HepG2 (cell line): ENCODE data around the gene PKLR. TPM values are rescaled to one million over a fixed set of nuclear protein-coding genes. Genes with fewer than 3 reads are reported as not detected.

Source experiments
- ATM ChIP-seq: fragments of 450-650 bp; IDR thresholded peaks from 2 replicates; pipeline ENCODE4 v1.7.1; 2017; ENCODE audit warnings: mild to moderate bottlenecking, borderline replicate concordance
- GATAD1 ChIP-seq: IDR thresholded peaks from 2 replicates; pipeline ENCODE4 v1.6.1; 2016; ENCODE audit warnings: missing genetic modification reagents, missing compliant biosample characterization
- HOXA9 ChIP-seq: sonication (generic); formaldehyde crosslinking; IDR thresholded peaks from 2 replicates; pipeline ENCODE4 v1.8.1; 2022; ENCODE audit warnings: missing genetic modification reagents, mild to moderate bottlenecking, moderate library complexity, borderline replicate concordance
- KAT8 ChIP-seq: IDR thresholded peaks from 2 replicates; pipeline ENCODE4 v1.6.1; 2016; ENCODE audit warnings: missing genetic modification reagents, missing compliant biosample characterization
- NFATC3 ChIP-seq: sonication (generic); formaldehyde crosslinking; IDR thresholded peaks from 2 replicates; pipeline ENCODE4 v1.5.1; 2020; ENCODE audit warnings: mild to moderate bottlenecking, missing genetic modification reagents
- PPARG ChIP-seq: conservative IDR thresholded peaks from 2 replicates; pipeline ENCODE4 v1.6.1; 2016; ENCODE audit warnings: missing biosample characterization, missing genetic modification reagents
- SIX4 ChIP-seq: sonication (generic); formaldehyde crosslinking; IDR thresholded peaks from 2 replicates; pipeline ENCODE4 v1.4.0; 2020; ENCODE audit warnings: missing genetic modification reagents
- XRCC5 ChIP-seq: fragments of 200-400 bp; formaldehyde crosslinking; optimal IDR thresholded peaks from 2 replicates; pipeline ENCODE3; 2017; ENCODE audit warnings: mild to moderate bottlenecking, low read length
- ZNF124 ChIP-seq: sonication (generic); formaldehyde crosslinking; IDR thresholded peaks from 2 replicates; pipeline ENCODE4 v1.4.0; 2020; ENCODE audit warnings: missing genetic modification reagents
- ZNF619 ChIP-seq: sonication (generic); formaldehyde crosslinking; IDR thresholded peaks from 2 replicates; pipeline ENCODE4 v1.4.0; 2020; ENCODE audit warnings: mild to moderate bottlenecking, missing genetic modification reagents
- ZNF782 ChIP-seq: sonication (generic); formaldehyde crosslinking; IDR thresholded peaks from 2 replicates; pipeline ENCODE4 v1.4.0; 2020; ENCODE audit warnings: missing genetic modification reagents, mild to moderate bottlenecking, borderline replicate concordance
- ZNF841 ChIP-seq: sonication (generic); formaldehyde crosslinking; IDR thresholded peaks from 2 replicates; pipeline ENCODE4 v1.8.1; 2023; ENCODE audit warnings: missing genetic modification reagents, borderline replicate concordance
- ZZZ3 ChIP-seq: sonication (generic); formaldehyde crosslinking; IDR thresholded peaks from 2 replicates; pipeline ENCODE4 v1.4.0; 2020; ENCODE audit warnings: missing genetic modification reagents, mild to moderate bottlenecking, borderline replicate concordance
- polyA plus RNA-seq, 8 experiments: library from polyadenylated mRNA; depleted of rRNA in 3 of 8; stranded (reverse) in 7 of 8; unstranded in 1 of 8; fragments of >200 nt; fragmentation: Illumina TruSeq in 4 of 8; extraction: Trizol in 4 of 8; gene quantifications; 2 replicates each; pipeline versions ENCODE4 v1.2.1 to v1.2.3, GENCODE V29; 2011 to 2016; ENCODE audit warnings: low read depth in 4 of 8, missing spikeins in 1 of 8, mixed read lengths in 1 of 8; ENCODE audit not compliant: insufficient read depth in 1 of 8
- total RNA-seq, 5 experiments: library from RNA; depleted of rRNA; stranded (reverse); fragments of >200 nt; fragmentation: Illumina TruSeq; extraction: Trizol; gene quantifications; 2 replicates each; pipeline ENCODE4 v1.2.3, GENCODE V29; 2016; ENCODE audit warnings: low read depth in 1 of 5
- TF ChIP-seq, protein P1 (sequence below): sonication (generic); formaldehyde crosslinking; IDR thresholded peaks from 2 replicates; pipeline ENCODE4 v1.8.0; 2022; ENCODE audit warnings: missing genetic modification reagents, mild to moderate bottlenecking, inconsistent platforms, borderline replicate concordance
- TF ChIP-seq, protein P2 (sequence below): IDR thresholded peaks from 2 replicates; pipeline ENCODE4 v1.6.1; 2016
- TF ChIP-seq, protein P3 (sequence below): sonication (generic); formaldehyde crosslinking; IDR thresholded peaks from 2 replicates; pipeline ENCODE4 v1.4.0; 2020; ENCODE audit warnings: mild to moderate bottlenecking, low read depth, missing genetic modification reagents
- TF ChIP-seq, protein P4 (sequence below), 2 experiments: sonication (generic) in 1 of 2; formaldehyde crosslinking in 1 of 2; IDR thresholded peaks; 2 replicates each; pipeline versions ENCODE4 v1.5.1 to v1.6.1; 2011 to 2020; ENCODE audit warnings: borderline replicate concordance in 1 of 2, low read depth in 1 of 2, low read length in 1 of 2, mild to moderate bottlenecking in 1 of 2, missing genetic modification reagents in 1 of 2, moderate library complexity in 1 of 2
- TF ChIP-seq, protein P5 (sequence below): IDR thresholded peaks from 2 replicates; pipeline ENCODE4 v1.6.1; 2016; ENCODE audit warnings: low read depth, control low read depth

Gene PKLR
- total and polyA plus RNA-seq, 2 of the 13 experiments (the other 11 are each of a cell fraction or from before 2014, with no cell fraction given) = 10.3 to 29.3 TPM

DNA sequence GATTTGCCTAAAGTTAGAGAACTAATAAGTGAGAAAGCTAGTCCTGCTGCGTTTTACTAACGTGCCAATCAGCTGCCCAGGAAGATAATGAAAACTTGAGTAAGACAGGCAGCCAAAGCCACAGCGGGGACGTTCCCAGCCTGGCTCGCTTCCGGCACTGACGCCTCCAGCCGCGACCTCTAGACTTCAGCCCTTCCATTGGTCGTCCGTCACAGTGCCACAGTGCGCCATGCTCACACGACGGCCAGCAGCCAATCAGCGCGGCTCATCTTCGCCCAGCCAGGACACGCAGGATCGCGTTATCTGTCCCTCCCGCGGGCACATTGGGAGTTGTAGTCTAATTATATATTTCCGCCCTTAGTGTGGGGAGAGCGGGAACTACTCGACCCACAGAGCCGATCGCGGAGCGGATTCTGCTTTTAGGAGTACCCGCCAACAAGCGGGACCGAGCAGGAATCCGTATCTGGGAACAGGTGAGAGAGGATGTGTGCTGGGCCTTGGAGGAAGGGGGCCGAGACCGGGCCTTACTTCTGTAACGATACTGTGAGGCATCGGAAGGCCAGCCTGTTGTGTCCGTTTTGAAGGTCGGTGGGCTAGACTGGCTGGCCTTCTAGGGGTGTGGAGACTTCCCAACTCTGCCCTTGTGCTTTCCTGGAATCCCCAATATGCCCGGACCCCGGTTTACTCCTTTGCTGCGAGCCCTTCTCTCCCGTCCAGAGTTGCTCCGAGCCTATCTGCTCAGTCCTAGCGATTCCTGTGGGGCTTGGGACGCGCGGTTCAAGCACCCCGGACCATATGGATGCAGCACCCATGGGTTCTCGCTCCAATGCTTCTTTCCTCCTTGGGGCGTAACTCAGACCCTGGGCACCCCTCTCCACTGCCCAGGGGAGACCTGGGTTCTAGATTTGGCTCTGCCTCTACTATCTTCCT, 7.5 kb upstream of the PKLR start, which contains the start of gene FDPS (continued):
- TF ChIP-seq, protein P1, sequence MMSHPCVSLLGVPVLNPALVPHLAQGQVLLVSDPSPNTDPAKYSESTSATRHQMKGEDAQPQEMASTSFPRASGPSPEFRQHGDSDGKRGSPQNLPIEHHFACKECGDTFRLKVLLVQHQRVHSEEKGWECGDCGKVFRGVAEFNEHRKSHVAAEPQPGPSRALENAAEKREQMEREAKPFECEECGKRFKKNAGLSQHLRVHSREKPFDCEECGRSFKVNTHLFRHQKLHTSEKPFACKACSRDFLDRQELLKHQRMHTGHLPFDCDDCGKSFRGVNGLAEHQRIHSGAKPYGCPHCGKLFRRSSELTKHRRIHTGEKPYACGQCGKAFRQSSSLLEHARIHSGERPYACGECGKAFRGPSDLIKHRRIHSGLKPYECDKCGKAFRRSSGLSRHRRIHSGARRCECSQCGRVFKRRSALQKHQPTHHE = peak; percentile 38; the same call in 1 of the 2 replicates
- TF ChIP-seq PPARG (CRISPR knock-in tag) (no peak), HOXA9 (CRISPR knock-in tag) (no peak), ZNF619 (CRISPR knock-in tag) (no peak), ZNF124 (CRISPR knock-in tag) (peak; percentile 49; the same call in 1 of the 2 replicates), NFATC3 (CRISPR knock-in tag) (no peak), ATM (no peak), ZNF782 (peak; percentile 21; the same call in 1 of the 2 replicates), ZNF841 (CRISPR knock-in tag) (no peak), KAT8 (CRISPR knock-in tag) (peak; percentile 82), SIX4 (CRISPR knock-in tag) (peak; percentile 1; the same call in 1 of the 2 replicates), XRCC5 (peak; percentile 41), GATAD1 (peak; percentile 95), ZZZ3 (CRISPR knock-in tag) (peak; percentile 45)
- TF ChIP-seq, protein P2, sequence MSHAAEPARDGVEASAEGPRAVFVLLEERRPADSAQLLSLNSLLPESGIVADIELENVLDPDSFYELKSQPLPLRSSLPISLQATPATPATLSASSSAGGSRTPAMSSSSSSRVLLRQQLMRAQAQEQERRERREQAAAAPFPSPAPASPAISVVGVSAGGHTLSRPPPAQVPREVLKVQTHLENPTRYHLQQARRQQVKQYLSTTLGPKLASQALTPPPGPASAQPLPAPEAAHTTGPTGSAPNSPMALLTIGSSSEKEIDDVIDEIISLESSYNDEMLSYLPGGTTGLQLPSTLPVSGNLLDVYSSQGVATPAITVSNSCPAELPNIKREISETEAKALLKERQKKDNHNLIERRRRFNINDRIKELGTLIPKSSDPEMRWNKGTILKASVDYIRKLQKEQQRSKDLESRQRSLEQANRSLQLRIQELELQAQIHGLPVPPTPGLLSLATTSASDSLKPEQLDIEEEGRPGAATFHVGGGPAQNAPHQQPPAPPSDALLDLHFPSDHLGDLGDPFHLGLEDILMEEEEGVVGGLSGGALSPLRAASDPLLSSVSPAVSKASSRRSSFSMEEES (CRISPR knock-in tag) = peak; percentile 11; the same call in 1 of the 2 replicates
- TF ChIP-seq, protein P3, sequence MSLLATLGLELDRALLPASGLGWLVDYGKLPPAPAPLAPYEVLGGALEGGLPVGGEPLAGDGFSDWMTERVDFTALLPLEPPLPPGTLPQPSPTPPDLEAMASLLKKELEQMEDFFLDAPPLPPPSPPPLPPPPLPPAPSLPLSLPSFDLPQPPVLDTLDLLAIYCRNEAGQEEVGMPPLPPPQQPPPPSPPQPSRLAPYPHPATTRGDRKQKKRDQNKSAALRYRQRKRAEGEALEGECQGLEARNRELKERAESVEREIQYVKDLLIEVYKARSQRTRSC (CRISPR knock-in tag) = no peak
- TF ChIP-seq, protein P4, sequence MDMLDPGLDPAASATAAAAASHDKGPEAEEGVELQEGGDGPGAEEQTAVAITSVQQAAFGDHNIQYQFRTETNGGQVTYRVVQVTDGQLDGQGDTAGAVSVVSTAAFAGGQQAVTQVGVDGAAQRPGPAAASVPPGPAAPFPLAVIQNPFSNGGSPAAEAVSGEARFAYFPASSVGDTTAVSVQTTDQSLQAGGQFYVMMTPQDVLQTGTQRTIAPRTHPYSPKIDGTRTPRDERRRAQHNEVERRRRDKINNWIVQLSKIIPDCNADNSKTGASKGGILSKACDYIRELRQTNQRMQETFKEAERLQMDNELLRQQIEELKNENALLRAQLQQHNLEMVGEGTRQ (IDR thresholded peaks at IDR 0.05; ENCODE audit: low read depth, low read length) = peak; percentile 59
- TF ChIP-seq, protein P4 (CRISPR knock-in tag; IDR thresholded peaks at IDR 0.05; ENCODE audit: borderline replicate concordance) = peak; percentile 63
- TF ChIP-seq, protein P5, sequence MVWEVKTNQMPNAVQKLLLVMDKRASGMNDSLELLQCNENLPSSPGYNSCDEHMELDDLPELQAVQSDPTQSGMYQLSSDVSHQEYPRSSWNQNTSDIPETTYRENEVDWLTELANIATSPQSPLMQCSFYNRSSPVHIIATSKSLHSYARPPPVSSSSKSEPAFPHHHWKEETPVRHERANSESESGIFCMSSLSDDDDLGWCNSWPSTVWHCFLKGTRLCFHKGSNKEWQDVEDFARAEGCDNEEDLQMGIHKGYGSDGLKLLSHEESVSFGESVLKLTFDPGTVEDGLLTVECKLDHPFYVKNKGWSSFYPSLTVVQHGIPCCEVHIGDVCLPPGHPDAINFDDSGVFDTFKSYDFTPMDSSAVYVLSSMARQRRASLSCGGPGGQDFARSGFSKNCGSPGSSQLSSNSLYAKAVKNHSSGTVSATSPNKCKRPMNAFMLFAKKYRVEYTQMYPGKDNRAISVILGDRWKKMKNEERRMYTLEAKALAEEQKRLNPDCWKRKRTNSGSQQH (CRISPR knock-in tag) = peak; percentile 56; the same call in 1 of the 2 replicates
